Cardiac fibroblast (primary cell): ENCODE results near the gene NIM1K.
"Not testable (repeated sequence)": the region's sequence is repeated elsewhere in the genome, so short reads cannot be mapped to it uniquely, and the experiment has no call there.

Experiments used
- DNase-seq, 2 donors: peaks; one replicate each; pipeline versions ENCODE4 v3.0.0 to v3.0.0-alpha.2; 2010; ENCODE audit warnings: low read depth in 2 of 2
- H3K4me3 ChIP-seq, 2 donors: replicated peaks in 1 of 2; 1 replicate in 1 of 2; 2 replicates in 1 of 2; pipeline ENCODE4 v1.5.1; 2011; ENCODE audit warnings: low read depth in 2 of 2, low read length in 2 of 2, mild to moderate bottlenecking in 2 of 2, moderate library complexity in 1 of 2
- CTCF ChIP-seq: IDR thresholded peaks from one replicate; pipeline ENCODE4 v1.5.1; 2011; ENCODE audit warnings: low read depth, mild to moderate bottlenecking, low read length, inconsistent platforms

NIM1K gene

GRCh38 chr5:43315263-43315662 lies 123.2 kb downstream of the NIM1K start:
- no peak overlapping the region for H3K4me3 ChIP-seq
- DNase-seq: peak in 1 of 2 donors; percentile 84
- no peak for TF ChIP-seq CTCF

GRCh38 chr5:43315682-43316081 lies 123.7 kb downstream of the NIM1K start:
- no peak for DNase-seq
- no peak for TF ChIP-seq CTCF
- H3K4me3 ChIP-seq: no peak overlapping the region

GRCh38 chr5:43316421-43316820 lies 124.4 kb downstream of the NIM1K start:
- no peak overlapping the region for H3K4me3 ChIP-seq
- no peak for DNase-seq
- TF ChIP-seq CTCF: no peak

- DNase-seq: no peak
- no peak for TF ChIP-seq CTCF
- no peak overlapping the region for H3K4me3 ChIP-seq
Measured at GRCh38 chr5:43320846-43321245, 128.8 kb downstream of the NIM1K start.

GRCh38 chr5:43323488-43323887 lies 131.5 kb downstream of the NIM1K start:
- not testable (repeated sequence) for DNase-seq

GRCh38 chr5:43325624-43326023 lies 133.6 kb downstream of the NIM1K start:
- H3K4me3 ChIP-seq, DNase-seq: not testable (repeated sequence)

More at GRCh38 chr5:43323488-43323887, 131.5 kb downstream of the NIM1K start:
- H3K4me3 ChIP-seq: not testable (repeated sequence)
